ENCODE measurements around the gene NOTCH1.

Gene NOTCH1

GRCh38 chr9:136497916-136498695 is 47.7 kb downstream of the NOTCH1 start:
- DNase-seq: no peak

DNA sequence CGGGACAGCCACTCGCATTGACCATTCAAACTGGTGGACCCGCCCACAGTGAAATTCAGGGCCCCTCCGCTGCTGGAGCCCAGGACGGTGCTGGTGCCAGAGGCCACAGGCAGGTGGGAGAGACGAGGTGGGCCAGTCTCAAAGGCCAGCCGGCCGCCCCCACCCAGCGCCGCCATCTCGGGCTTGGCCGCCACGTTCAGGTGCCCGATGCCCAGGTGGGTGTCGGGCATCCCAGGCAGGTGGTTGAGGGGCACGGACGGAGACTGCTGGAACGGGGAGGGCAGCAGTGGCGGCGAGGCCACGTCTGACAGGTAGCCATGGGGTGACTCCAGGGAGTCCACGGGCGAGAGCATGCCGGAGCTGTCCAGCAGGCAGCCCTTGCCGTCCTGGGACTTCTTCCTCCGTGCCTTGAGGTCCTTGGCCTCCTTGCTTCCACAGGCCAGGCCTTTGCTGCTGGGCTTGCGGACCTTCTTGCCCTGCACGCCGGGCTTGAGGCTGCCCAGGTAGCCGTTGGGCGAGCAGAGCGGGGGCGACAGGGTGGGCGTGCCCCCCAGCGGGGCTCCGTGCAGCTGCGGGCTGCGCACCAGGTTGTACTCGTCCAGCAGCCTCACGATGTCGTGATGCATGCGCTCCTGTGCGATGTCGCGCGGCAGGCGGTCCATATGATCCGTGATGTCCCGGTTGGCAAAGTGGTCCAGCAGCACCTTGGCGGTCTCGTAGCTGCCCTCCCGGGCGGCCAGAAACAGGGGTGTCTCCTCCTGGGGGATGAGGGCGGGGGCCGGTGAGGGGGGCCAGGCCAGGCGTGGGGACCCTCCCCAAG is 48.8 kb downstream of the NOTCH1 start:
- no peak for DNase-seq

- no peak for DNase-seq
Observed at GRCh38 chr9:136496181-136496580, 49.7 kb downstream of the NOTCH1 start.

GRCh38 chr9:136495238-136495800 is 50.5 kb downstream of the NOTCH1 start:
- no peak for DNase-seq

GRCh38 chr9:136494531-136495215 is 51.2 kb downstream of the NOTCH1 start:
- DNase-seq: no peak

DNA sequence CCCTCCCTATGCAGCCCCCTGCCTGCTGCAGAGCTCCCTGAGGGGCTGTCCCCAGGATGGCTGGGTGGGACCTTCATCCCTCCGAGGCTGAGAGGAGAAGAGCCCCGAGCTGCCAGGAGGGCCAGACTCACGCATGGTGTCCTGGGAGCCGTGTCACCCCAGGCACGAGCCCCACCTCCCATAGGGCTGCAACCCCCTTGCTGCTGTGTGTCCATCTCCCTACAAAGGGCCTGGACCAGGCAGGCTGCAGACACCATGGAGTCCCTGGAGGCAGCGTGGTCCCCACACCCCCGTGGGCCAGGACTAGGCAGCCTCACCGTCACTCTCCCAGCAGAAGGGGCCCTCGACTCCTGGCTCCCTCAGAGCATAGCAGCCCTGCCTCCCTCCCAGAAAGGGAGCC is 51.8 kb downstream of the NOTCH1 start:
- no peak for DNase-seq

DNA sequence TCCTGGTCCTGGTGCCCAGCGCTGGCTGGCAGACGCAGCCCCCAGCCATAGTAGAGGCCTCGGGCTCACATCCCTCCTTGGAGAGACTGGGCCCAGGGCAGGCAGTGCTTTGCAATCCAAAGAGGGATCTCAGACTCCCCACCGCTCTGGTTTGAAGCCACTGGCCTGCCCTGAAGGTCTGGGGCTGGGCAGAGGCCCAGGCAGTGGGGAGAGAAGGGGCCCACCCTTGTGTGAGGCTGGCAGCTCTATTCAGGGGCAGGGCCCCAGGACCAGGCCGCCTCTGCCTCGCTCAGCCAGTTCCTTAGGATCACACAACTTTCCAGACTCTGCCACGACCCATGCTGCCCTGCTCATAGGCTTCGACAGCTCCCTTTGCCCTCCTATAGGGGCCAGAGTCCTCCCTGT is 52.3 kb downstream of the NOTCH1 start:
- DNase-seq: no peak

DNA sequence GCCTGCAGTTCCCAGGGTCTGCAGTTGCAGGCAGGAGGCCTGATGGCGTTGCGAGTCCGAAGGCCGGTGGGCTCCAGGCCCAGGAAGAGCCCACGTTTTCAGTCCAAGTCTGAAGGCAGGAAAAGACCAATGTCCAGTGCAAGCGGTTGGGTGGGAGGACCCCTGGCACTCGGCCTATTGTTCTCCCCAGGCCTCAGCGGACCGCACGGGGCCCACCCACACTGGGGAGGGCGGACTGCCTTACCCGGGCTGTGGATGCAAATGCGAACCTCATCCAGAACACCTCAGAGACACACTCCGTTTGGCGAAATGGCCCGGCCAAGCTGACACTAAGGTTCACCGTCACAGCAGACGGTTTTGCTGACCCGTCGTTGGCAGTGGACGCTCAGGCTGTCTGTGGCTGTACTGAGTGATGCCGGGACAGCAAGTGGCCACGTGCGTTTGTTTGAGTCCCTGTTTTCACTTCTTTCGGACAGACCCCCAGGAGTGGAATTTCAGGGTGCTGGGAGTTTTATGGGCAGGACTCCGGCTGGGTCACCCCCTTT is 52.8 kb downstream of the NOTCH1 start:
- DNase-seq: no peak

DNA sequence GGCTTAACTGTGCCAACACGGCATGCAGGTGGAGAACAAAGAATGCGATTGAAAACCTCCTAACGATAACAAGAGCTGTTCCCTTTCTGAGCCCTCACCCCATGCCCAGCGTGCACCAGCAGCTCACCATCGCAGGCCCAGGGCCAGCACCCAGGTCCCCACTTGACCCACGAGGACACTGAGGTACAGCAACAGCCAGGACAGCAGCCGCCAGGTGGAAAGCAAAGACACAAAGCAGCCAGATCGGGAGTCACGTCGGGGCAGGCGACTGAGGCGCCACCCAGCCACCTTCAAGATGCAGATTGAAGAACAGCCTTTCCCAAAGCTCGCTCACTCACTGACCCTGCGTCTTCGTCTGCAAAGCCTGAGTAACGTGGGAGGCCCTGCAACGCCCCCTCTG is 56.1 kb downstream of the NOTCH1 start:
- DNase-seq: no peak

GRCh38 chr9:136488247-136489214 is 57.3 kb downstream of the NOTCH1 start:
- peak; percentile 22 for DNase-seq

- no peak for DNase-seq
Observed at GRCh38 chr9:136487672-136488071, 58.2 kb downstream of the NOTCH1 start.

DNA sequence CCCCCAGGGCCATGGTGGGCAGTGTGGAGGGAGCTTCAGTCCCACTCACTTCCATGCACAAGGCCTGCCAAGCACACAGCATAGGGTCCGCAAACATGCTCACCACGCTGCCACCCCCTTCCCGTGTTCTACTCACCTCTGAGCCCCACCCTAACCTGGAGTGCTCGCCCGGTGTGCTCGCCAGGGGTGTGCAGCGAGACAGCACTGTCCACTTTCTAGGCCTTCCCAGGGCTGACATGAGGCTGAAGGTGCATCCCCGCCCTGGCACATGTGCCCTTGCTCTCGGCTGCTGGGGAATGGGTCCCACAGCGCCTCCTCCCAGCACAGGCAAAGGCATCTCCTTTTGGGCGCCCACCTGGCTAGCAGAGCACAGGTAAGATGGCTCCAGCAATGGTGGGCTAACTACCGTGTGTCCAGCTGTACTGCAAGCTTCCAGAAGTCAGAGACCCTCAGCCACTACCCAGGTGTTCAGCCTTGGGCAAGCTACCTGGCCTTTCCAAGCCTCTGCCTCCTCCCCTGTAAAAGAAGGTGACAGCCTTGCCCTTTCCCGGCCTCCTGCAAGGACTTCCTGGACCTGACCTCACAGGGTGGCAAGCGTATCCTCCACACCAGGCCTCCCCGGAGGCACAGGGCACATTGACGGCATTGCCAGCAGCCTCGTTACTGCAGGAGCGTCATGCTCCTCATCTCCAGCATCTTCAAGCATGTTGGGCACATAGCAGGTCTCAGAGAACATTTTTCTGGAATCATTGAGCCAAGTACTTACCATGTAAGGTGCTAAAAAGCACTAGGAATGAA is 58.8 kb downstream of the NOTCH1 start:
- no peak for DNase-seq

GRCh38 chr9:136486131-136486530 is 59.7 kb downstream of the NOTCH1 start:
- DNase-seq: no peak

GRCh38 chr9:136485049-136486045 is 60.5 kb downstream of the NOTCH1 start:
- peak; percentile 35 for DNase-seq

DNA sequence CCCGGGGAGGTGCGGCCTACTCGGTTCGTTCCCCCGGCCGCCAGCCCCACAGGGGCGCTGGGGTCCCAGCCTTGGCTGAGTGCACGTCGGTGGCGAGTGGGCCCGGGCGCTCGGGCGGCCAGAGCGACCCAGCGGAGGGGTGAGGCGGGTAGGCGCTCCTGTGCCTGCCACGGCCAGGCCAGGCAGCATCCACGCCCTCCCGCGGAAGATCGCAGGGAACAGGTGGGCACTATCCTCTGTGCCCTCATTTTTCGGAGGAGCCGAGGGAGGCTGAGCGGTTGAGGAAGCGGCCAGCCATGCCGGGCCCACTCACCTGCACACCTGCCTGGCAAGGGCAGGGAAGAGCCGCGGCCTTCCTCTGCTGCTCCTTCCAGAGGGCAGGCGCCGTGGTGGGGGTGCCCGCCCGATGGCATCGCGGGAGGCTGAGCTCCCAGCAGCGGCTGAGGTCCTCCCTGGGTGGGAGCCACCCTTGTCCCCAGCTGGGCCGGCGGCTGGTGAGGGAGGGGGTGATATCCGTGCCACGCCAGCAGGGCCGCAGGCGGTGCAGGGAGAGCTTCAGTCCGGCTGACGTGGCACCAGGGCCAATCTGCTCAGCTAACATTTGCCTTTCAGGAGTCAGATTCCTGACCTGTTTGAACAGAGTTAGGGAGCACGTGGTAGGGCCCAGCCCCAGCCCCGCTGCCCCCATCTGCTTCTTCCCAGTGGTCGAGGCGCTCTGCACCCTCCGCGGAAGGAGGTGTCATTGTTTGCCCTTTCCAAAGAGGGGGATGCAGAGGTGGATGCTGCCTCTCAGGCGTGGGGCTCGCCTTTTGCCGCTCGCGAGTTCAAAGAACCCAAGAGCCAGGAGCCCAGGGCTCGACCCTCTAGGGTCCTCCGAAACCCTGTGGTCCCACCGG is 61.4 kb downstream of the NOTCH1 start:
- DNase-seq: no peak

DNA sequence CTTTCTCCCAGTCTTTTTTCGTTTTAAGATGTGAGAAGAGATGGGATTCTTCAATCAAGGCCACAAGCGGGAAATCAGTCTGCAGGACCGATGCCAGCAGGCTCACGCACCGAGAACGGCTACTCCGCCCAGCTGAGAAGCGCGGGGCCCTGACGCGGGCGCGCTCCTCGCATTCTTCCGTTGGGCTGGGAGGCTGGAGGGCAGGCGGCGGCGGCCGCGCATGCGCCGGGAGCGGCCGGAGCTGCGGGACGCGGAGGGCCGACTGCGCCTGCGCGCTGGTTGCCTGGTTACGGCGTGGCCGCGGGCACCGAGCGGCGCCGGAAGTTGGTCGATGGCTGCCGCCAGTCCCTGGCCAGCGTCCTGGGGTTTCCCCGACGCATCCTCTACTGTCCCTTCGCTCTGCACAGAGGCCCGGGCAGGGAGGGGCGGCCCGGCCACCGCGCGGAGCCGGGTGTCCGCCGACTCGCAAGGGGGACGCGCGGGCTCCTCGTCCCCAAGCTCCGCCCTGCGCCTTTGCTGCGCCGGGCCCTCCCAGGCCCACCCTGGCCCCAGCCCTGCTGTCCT is 62.2 kb downstream of the NOTCH1 start:
- DNase-seq: peak; percentile 82

GRCh38 chr9:136482793-136483588 is 62.9 kb downstream of the NOTCH1 start, which contains the start of gene SEC16A:
Gene SEC16A, minus strand, starts transcription at chr9:136483040. Its CDS starts 5,425 bp downstream, at chr9:136477615.
- DNase-seq: peak; percentile 100

Data from NK-92 treated with Interleukin-12 subunit alpha and Interleukin-12 subunit beta, amount 100 ng/mL, for 24 hours (cell line).